IMR-90 (cell line): Measurements from ENCODE around the gene ALDH5A1. TPM values are rescaled to one million over a fixed set of nuclear protein-coding genes. Genes with fewer than 3 reads are reported as not detected.

Experiments
- ATAC-seq: fragments of 200-7000 bp; cut with Tn5 transposase; 2 replicates; pipeline ENCODE4 v1.9.1; 2020; ENCODE audit warnings: low read depth, mild to moderate bottlenecking, moderate library complexity
- BruUV-seq: library from RNA; stranded (reverse); fragments of 400-500 nt; replicated peaks from 2 replicates; lab custom pipeline; 2021; lab: Mats Ljungman, UMichigan
- CTCF ChIA-PET: fragments of 300-600 bp; formaldehyde crosslinking; extraction: SDS; loops from one replicate; lab custom pipeline; 2021; ENCODE audit warnings: antibody characterized with exemption; lab: Yijun Ruan, JAX
- POLR2A ChIA-PET: fragments of 300-600 bp; sonication (Branson Sonifier 250); formaldehyde crosslinking; loops from one replicate; lab custom pipeline; 2022; ENCODE audit warnings: antibody characterized with exemption; ENCODE audit not compliant: unreplicated experiment; lab: Charles Lee
- DNase-seq: peaks from one replicate; pipeline ENCODE4 v3.0.0; 2013
- H2AFZ ChIP-seq: replicated peaks from 2 replicates; pipeline ENCODE3; 2013; ENCODE audit warnings: low read length, mild to moderate bottlenecking; ENCODE audit not compliant: poor library complexity
- H2AK5ac ChIP-seq: 2 replicates; pipeline ENCODE4 v1.6.1; 2013; ENCODE audit warnings: low read depth, low read length, inconsistent platforms
- H2AK9ac ChIP-seq: replicated peaks from 2 replicates; pipeline ENCODE3; 2013; ENCODE audit warnings: mild to moderate bottlenecking, low read depth, low read length, moderate library complexity; ENCODE audit not compliant: poor library complexity
- H2BK120ac ChIP-seq: 2 replicates; pipeline ENCODE4 v1.6.1; 2013; ENCODE audit warnings: low read depth, low read length, inconsistent platforms
- H2BK15ac ChIP-seq: 3 replicates; pipeline ENCODE4 v1.6.1; 2013; ENCODE audit warnings: low read depth, low read length, inconsistent platforms
- H2BK20ac ChIP-seq: 2 replicates; pipeline ENCODE4 v1.6.1; 2013; ENCODE audit warnings: low read depth, mild to moderate bottlenecking, inconsistent platforms, low read length, moderate library complexity
- H2BK5ac ChIP-seq: 2 replicates; pipeline ENCODE4 v1.6.1; 2013; ENCODE audit warnings: mild to moderate bottlenecking, low read depth, low read length, inconsistent platforms; ENCODE audit not compliant: poor library complexity, severe bottlenecking
- H3K14ac ChIP-seq: replicated peaks from 2 replicates; pipeline ENCODE4 v1.6.1; 2013; ENCODE audit warnings: low read depth, low read length, inconsistent platforms
- H3K18ac ChIP-seq: 2 replicates; pipeline ENCODE4 v1.6.1; 2013; ENCODE audit warnings: low read depth, low read length, control low read depth
- H3K23ac ChIP-seq: 2 replicates; pipeline ENCODE4 v1.6.1; 2013; ENCODE audit warnings: low read depth, low read length, inconsistent platforms
- H3K27ac ChIP-seq: 2 replicates; pipeline ENCODE4 v1.5.1; 2013; ENCODE audit warnings: mild to moderate bottlenecking, control low read depth, low read length; ENCODE audit not compliant: insufficient read depth
- H3K27me3 ChIP-seq: 2 replicates; pipeline ENCODE4 v1.6.1; 2013; ENCODE audit warnings: low read length; ENCODE audit not compliant: control insufficient read depth, insufficient read depth
- H3K36me3 ChIP-seq: 2 replicates; pipeline ENCODE4 v1.6.1; 2013; ENCODE audit warnings: low read length, mixed read lengths; ENCODE audit not compliant: control insufficient read depth, insufficient read depth
- H3K4ac ChIP-seq: 2 replicates; pipeline ENCODE4 v1.6.1; 2013; ENCODE audit warnings: low read depth, low read length, inconsistent platforms
- H3K4me1 ChIP-seq: 2 replicates; pipeline ENCODE4 v1.6.1; 2013; ENCODE audit warnings: low read length, mixed read lengths; ENCODE audit not compliant: control insufficient read depth, insufficient read depth
- H3K4me2 ChIP-seq: 2 replicates; pipeline ENCODE4 v1.6.1; 2013; ENCODE audit warnings: low read depth, mild to moderate bottlenecking, control low read depth, low read length, moderate library complexity
- H3K4me3 ChIP-seq: 2 replicates; pipeline ENCODE4 v1.5.1; 2013; ENCODE audit warnings: low read depth, mild to moderate bottlenecking, control low read depth, low read length, moderate library complexity; ENCODE audit not compliant: insufficient read depth
- H3K56ac ChIP-seq: 2 replicates; pipeline ENCODE4 v1.6.1; 2013; ENCODE audit warnings: low read length, inconsistent platforms; ENCODE audit not compliant: insufficient read depth; ENCODE audit errors: extremely low read depth
- H3K79me1 ChIP-seq, 2 experiments: 2 replicates each; pipeline ENCODE4 v1.6.1; 2013; ENCODE audit warnings: low read length in 2 of 2, inconsistent platforms in 1 of 2, low read depth in 1 of 2
- H3K9ac ChIP-seq: 2 replicates; pipeline ENCODE4 v1.6.1; 2013; ENCODE audit warnings: low read depth, low read length, control low read depth
- H3K9me1 ChIP-seq: 2 replicates; pipeline ENCODE4 v1.6.1; 2013; ENCODE audit warnings: low read length, inconsistent platforms; ENCODE audit not compliant: insufficient read depth
- H3K9me3 ChIP-seq: 2 replicates; pipeline ENCODE4 v1.6.1; 2013; ENCODE audit warnings: low read length; ENCODE audit not compliant: control insufficient read depth, insufficient read depth
- H4K20me1 ChIP-seq: 2 replicates; pipeline ENCODE4 v1.6.1; 2013; ENCODE audit warnings: low read length, inconsistent platforms; ENCODE audit not compliant: insufficient read depth
- H4K5ac ChIP-seq: 2 replicates; pipeline ENCODE4 v1.6.1; 2013; ENCODE audit warnings: mild to moderate bottlenecking, low read depth, low read length, control low read depth
- H4K8ac ChIP-seq, 2 experiments: 2 replicates each; pipeline ENCODE4 v1.6.1; 2013; ENCODE audit warnings: low read depth in 2 of 2, low read length in 2 of 2, control low read depth in 1 of 2, inconsistent platforms in 1 of 2
- H4K91ac ChIP-seq: 2 replicates; pipeline ENCODE4 v1.6.1; 2013; ENCODE audit warnings: low read depth, low read length, inconsistent platforms; ENCODE audit not compliant: insufficient read depth
- BHLHE40 ChIP-seq: fragments of 150-350 bp; IDR thresholded peaks from 2 replicates; pipeline ENCODE4 v1.6.1; 2016; ENCODE audit warnings: mild to moderate bottlenecking, low read depth, low read length
- FOS ChIP-seq: fragments of 150-350 bp; IDR thresholded peaks from 2 replicates; pipeline ENCODE4 v1.6.1; 2016; ENCODE audit warnings: low read depth, low read length
- MAFK ChIP-seq: IDR thresholded peaks from 2 replicates; pipeline ENCODE4 v1.6.1; 2012; ENCODE audit warnings: low read depth, low read length, improper control_type of control experiment
- NFE2L2 ChIP-seq: fragments of 150-350 bp; IDR thresholded peaks from 2 replicates; pipeline ENCODE4 v1.6.1; 2016; ENCODE audit warnings: low read depth, mild to moderate bottlenecking, low read length
- POLR2A ChIP-seq: IDR thresholded peaks from 2 replicates; pipeline ENCODE4 v1.6.1; 2012; ENCODE audit warnings: mild to moderate bottlenecking, low read depth, low read length
- RCOR1 ChIP-seq: IDR thresholded peaks from 2 replicates; pipeline ENCODE4 v1.6.1; 2012; ENCODE audit warnings: mild to moderate bottlenecking, low read length, improper control_type of control experiment; ENCODE audit not compliant: insufficient replicate concordance
- WGBS, 2 experiments: methylation state at CpG; one replicate each; pipeline versions ENCODE4 v1.1.5 to v1.1.7; 2013; ENCODE audit warnings: missing lambda C conversion rate in 2 of 2; ENCODE audit not compliant: insufficient read length in 1 of 2; ENCODE audit errors: extremely low coverage in 2 of 2; 5-methylcytosine and 5-hydroxymethylcytosine counted together
- dilution Hi-C: fragments of 300-500 bp; cut with HindIII; formaldehyde crosslinking; loops from one replicate; pipeline ENCODE4 v1.14.3; 2018; ENCODE audit warnings: low sequenced_read_pairs; ENCODE audit not compliant: unreplicated experiment
- in situ Hi-C: fragments of 300-500 bp; cut with MboI; formaldehyde crosslinking; loops from 3 replicates; pipeline ENCODE4 v1.14.3; 2019; ENCODE audit warnings: low sequenced_read_pairs, inconsistent platforms, mixed read lengths
- intact Hi-C: fragments of 100-400 bp; cut with micrococcal nuclease; formaldehyde crosslinking; loops from 2 replicates; pipeline ENCODE4 v1.10.0; 2022
- polyA plus RNA-seq, 3 experiments: library from polyadenylated mRNA; depleted of rRNA; stranded (reverse); fragments of >200 nt; gene quantifications; 2 replicates each; pipeline ENCODE4 v1.2.3, GENCODE V29; 2012; ENCODE audit warnings: low replicate concordance in 1 of 3
- total RNA-seq: library from RNA; depleted of rRNA; stranded (reverse); fragments of >200 nt; gene quantifications from 2 replicates; pipeline ENCODE4 v1.2.3, GENCODE V29; 2012
- TF ChIP-seq, protein P1 (sequence below): fragments of 150-350 bp; IDR thresholded peaks from 2 replicates; pipeline ENCODE4 v1.6.1; 2017; ENCODE audit warnings: mild to moderate bottlenecking, antibody characterized with exemption, low read length, low read depth

ALDH5A1 gene
- total and polyA plus RNA-seq, 2 of the 4 experiments (the other 2 are of a cell fraction): 0.36 to 0.48 TPM

DNA sequence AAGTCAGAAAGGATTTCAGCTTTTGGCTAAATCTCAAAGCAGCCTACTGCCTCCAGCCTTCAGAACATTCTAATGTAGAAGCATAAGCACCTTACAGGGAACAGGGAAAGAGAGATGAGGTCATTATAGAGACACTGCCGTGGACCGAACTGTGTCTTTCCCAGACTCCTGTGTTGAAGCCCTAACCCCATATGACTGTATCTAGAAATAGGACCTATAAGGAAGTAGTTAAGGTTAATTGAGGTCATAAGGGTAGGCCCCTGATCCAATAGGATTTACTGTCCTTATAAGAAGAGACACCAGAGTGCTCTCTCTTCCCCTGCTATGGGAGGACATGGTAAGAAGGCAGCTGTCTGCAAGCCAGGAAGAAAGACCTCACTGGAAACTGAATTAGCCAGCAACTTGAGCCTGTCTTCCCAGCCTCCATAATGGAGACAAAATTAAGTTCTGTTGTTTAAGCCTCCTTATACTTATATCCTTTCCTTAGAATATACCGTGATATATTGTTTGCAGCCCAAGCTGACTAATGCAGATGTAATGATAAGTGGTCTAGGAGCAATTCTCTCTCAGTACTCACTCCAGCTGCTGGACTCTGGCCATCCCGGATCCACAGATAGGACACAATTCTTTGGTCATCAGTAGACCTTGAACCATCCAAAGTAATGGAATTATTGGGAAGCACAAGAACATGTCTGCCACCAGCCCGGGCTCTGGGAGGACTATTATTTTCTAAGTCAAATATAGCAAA lies 71.4 kb downstream of the ALDH5A1 start:
- H3K27ac ChIP-seq: no peak overlapping the region
- H2AFZ ChIP-seq: no peak overlapping the region
- no peak overlapping the region for H4K91ac ChIP-seq
- no peaks in the 10 kb centered on the region for H3K9me1 ChIP-seq
- H3K79me1 ChIP-seq: no peaks in the 10 kb centered on the region
- H3K4me3 ChIP-seq: no peak overlapping the region
- H3K36me3 ChIP-seq: no peaks in the 10 kb centered on the region
- H2BK20ac ChIP-seq: no peak overlapping the region
- no peak overlapping the region for H2BK15ac ChIP-seq
- no peak overlapping the region for H3K9ac ChIP-seq
- H3K18ac ChIP-seq: no peak overlapping the region
- H3K4me2 ChIP-seq: no peak overlapping the region
- H4K20me1 ChIP-seq: no peaks in the 10 kb centered on the region
- 80% methylated on average over 2 of the region's 5 CpGs; no CpG with 5 or more reads in 1 of the 2 experiments for WGBS, 2 experiments
- no peak overlapping the region for H2BK5ac ChIP-seq
- TF ChIP-seq RCOR1 (no peak), BHLHE40 (no peak), NFE2L2 (no peak), FOS (no peak), POLR2A (no peak), MAFK (no peak)
- TF ChIP-seq, protein P1, sequence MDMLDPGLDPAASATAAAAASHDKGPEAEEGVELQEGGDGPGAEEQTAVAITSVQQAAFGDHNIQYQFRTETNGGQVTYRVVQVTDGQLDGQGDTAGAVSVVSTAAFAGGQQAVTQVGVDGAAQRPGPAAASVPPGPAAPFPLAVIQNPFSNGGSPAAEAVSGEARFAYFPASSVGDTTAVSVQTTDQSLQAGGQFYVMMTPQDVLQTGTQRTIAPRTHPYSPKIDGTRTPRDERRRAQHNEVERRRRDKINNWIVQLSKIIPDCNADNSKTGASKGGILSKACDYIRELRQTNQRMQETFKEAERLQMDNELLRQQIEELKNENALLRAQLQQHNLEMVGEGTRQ: no peak
- no peak overlapping the region for H2AK9ac ChIP-seq
- H3K9me3 ChIP-seq: no peaks in the 10 kb centered on the region
- in situ Hi-C loops: no loop called here
- H4K5ac ChIP-seq: no peak overlapping the region
- dilution Hi-C loops: no loop called here
- H3K4ac ChIP-seq: no peak overlapping the region
- no peak overlapping the region for H2BK120ac ChIP-seq
- ChIA-PET CTCF (interaction anchor here (0.9 kb wide), 1 partner anchor 18 kb away, joined by 3 read pairs; no protein-coding TSS in a partner anchor), POLR2A (no interaction called here)
- BruUV-seq: no TSS peak
- intact Hi-C loops: no loop called here
- no peak overlapping the region for H4K8ac ChIP-seq
- ATAC-seq (no peak), DNase-seq (peak; percentile 10)
- no peak overlapping the region for H3K14ac ChIP-seq
- H3K4me1 ChIP-seq: no peaks in the 10 kb centered on the region
- H3K23ac ChIP-seq: no peak overlapping the region
- H3K27me3 ChIP-seq: peaks cover 13% of the 10 kb centered on the region
- no peak overlapping the region for H3K56ac ChIP-seq
- no peak overlapping the region for H2AK5ac ChIP-seq
